PC-9 (cell line): ENCODE measurements around the gene DOCK3.

Experiments
- CTCF ChIP-seq: fragments of 200-600 bp; sonication (generic); conservative IDR thresholded peaks from 2 replicates; pipeline ENCODE4 v1.6.1; 2017; ENCODE audit warnings: mixed run types, antibody characterized with exemption, mild to moderate bottlenecking, moderate library complexity
- EZH2 ChIP-seq: fragments of 200-600 bp; sonication (generic); IDR thresholded peaks from 2 replicates; pipeline ENCODE4 v1.8.0; 2017; ENCODE audit warnings: antibody characterized with exemption, low read depth

GRCh38 chr3:50657407-50657806 lies 17.3 kb upstream of the DOCK3 start:
- TF ChIP-seq CTCF: no peak
- TF ChIP-seq EZH2: no peak
